ENCODE measurements around the gene GMDS. TPM values are rescaled to one million over a fixed set of nuclear protein-coding genes. Genes with fewer than 3 reads are reported as not detected.
"Not testable (repeated sequence)": the region's sequence is repeated elsewhere in the genome, so short reads cannot be mapped to it uniquely, and the experiment has no call there.

The GMDS gene
- total and polyA plus RNA-seq, 2 experiments from 2014 or later, result 3.0 to 12.6 TPM

GRCh38 chr6:1697688-1698351, 547.6 kb downstream of the GMDS start:
- Histone ChIP-seq H3K4me1 (ENCODE audit: insufficient read depth) (peaks cover 24% of the 10 kb centered on the region), H3F3A (ENCODE audit: insufficient read depth) (peaks cover 28% of the 10 kb centered on the region), H2AFZ (no peak overlapping the region), H3K4me3 (no peak overlapping the region), H3K27me3 (replicated peaks; ENCODE audit: insufficient read depth) (no peaks in the 10 kb centered on the region), H4K20me1 (ENCODE audit: insufficient read depth) (no peaks in the 10 kb centered on the region), H3K9ac (no peak overlapping the region), H3K4me2 (ENCODE audit: unreplicated experiment) (no peak overlapping the region), H3K27ac (no peak overlapping the region), H3K36me3 (ENCODE audit: low read depth) (no peaks in the 10 kb centered on the region), H3K9me2 (ENCODE audit: insufficient read depth) (no peaks in the 10 kb centered on the region), H3K9me3 (ENCODE audit: low read depth) (no peaks in the 10 kb centered on the region), H3K79me2 (ENCODE audit: insufficient read depth) (no peaks in the 10 kb centered on the region)
- TF ChIP-seq EZH2phosphoT487 (IDR thresholded peaks at IDR 0.05; ENCODE audit: insufficient read depth, low read depth) (no peak), EZH2 (IDR thresholded peaks at IDR 0.05; ENCODE audit: insufficient read depth, poor library complexity, severe bottlenecking) (no peak)
- no peak for DNase-seq
- WGBS, 2 experiments (ENCODE audit: low coverage in 1 of 2, low lambda C conversion rate in 2 of 2, missing lambda C conversion rate in 2 of 2), result 96 to 98% methylated on average over 10 of the region's 10 CpGs
- in situ Hi-C loops (cut with MboI), result no loop called here

- in situ Hi-C loops (cut with MboI), result no loop called here
These were observed 548.9 kb downstream of the GMDS start for GRCh38 chr6:1696463-1696850.

GRCh38 chr6:1695546-1696462, 549.6 kb downstream of the GMDS start:
- 71 to 72% methylated on average over 10 of the region's 10 CpGs for WGBS, 2 experiments (ENCODE audit: low coverage in 1 of 2, low lambda C conversion rate in 2 of 2, missing lambda C conversion rate in 2 of 2)
- Histone ChIP-seq H3K4me2 (ENCODE audit: unreplicated experiment) (no peak overlapping the region), H3K9ac (no peak overlapping the region), H3K27ac (no peak overlapping the region), H3K4me1 (ENCODE audit: insufficient read depth) (peaks cover 8% of the 10 kb centered on the region), H3K4me3 (no peak overlapping the region), H2AFZ (no peak overlapping the region), H3F3A (ENCODE audit: insufficient read depth) (peaks cover 11% of the 10 kb centered on the region; the same call in 1 of the 2 replicates), H4K20me1 (ENCODE audit: insufficient read depth) (no peaks in the 10 kb centered on the region), H3K36me3 (ENCODE audit: low read depth) (no peaks in the 10 kb centered on the region), H3K9me2 (ENCODE audit: insufficient read depth) (no peaks in the 10 kb centered on the region), H3K9me3 (ENCODE audit: low read depth) (no peaks in the 10 kb centered on the region), H3K27me3 (replicated peaks; ENCODE audit: insufficient read depth) (no peaks in the 10 kb centered on the region), H3K79me2 (ENCODE audit: insufficient read depth) (no peaks in the 10 kb centered on the region)
- TF ChIP-seq EZH2phosphoT487 (IDR thresholded peaks at IDR 0.05; ENCODE audit: insufficient read depth, low read depth), result no peak
- TF ChIP-seq EZH2 (IDR thresholded peaks at IDR 0.05; ENCODE audit: insufficient read depth, poor library complexity, severe bottlenecking), result no peak
- in situ Hi-C loops (cut with MboI), result no loop called here
- DNase-seq, result no peak

More at GRCh38 chr6:1696463-1696850, 548.9 kb downstream of the GMDS start:
- 78 to 85% methylated on average over 6 of the region's 6 CpGs for WGBS, 2 experiments (ENCODE audit: low coverage in 1 of 2, low lambda C conversion rate in 2 of 2, missing lambda C conversion rate in 2 of 2)
- H2AFZ ChIP-seq, result no peak overlapping the region
- peaks cover 15% of the 10 kb centered on the region for H3K4me1 ChIP-seq (ENCODE audit: insufficient read depth)
- no peaks in the 10 kb centered on the region for H3K27me3 ChIP-seq (replicated peaks; ENCODE audit: insufficient read depth)
- no peak overlapping the region for H3K9ac ChIP-seq
- H4K20me1 ChIP-seq (ENCODE audit: insufficient read depth), result no peaks in the 10 kb centered on the region
- DNase-seq, result no peak
- H3K79me2 ChIP-seq (ENCODE audit: insufficient read depth), result no peaks in the 10 kb centered on the region
- no peaks in the 10 kb centered on the region for H3K36me3 ChIP-seq (ENCODE audit: low read depth)
- H3K27ac ChIP-seq, result no peak overlapping the region
- no peak overlapping the region for H3K4me2 ChIP-seq (ENCODE audit: unreplicated experiment)
- TF ChIP-seq EZH2phosphoT487 (IDR thresholded peaks at IDR 0.05; ENCODE audit: insufficient read depth, low read depth), result no peak
- TF ChIP-seq EZH2 (IDR thresholded peaks at IDR 0.05; ENCODE audit: insufficient read depth, poor library complexity, severe bottlenecking), result no peak
- no peak overlapping the region for H3K4me3 ChIP-seq
- no peaks in the 10 kb centered on the region for H3K9me2 ChIP-seq (ENCODE audit: insufficient read depth)
- H3F3A ChIP-seq (ENCODE audit: insufficient read depth), result peaks cover 17% of the 10 kb centered on the region
- no peaks in the 10 kb centered on the region for H3K9me3 ChIP-seq (ENCODE audit: low read depth)

- H3K79me2 ChIP-seq (ENCODE audit: insufficient read depth); H3K36me3 ChIP-seq (ENCODE audit: low read depth); DNase-seq; in situ Hi-C loops (cut with MboI); H2AFZ ChIP-seq; H3K4me3 ChIP-seq; H3K27ac ChIP-seq; H3K4me2 ChIP-seq (ENCODE audit: unreplicated experiment); H3K27me3 ChIP-seq (replicated peaks; ENCODE audit: insufficient read depth); H3K9ac ChIP-seq; H4K20me1 ChIP-seq (ENCODE audit: insufficient read depth); H3K9me3 ChIP-seq (ENCODE audit: low read depth); H3K9me2 ChIP-seq (ENCODE audit: insufficient read depth): not testable (repeated sequence)
- 60 to 63% methylated on average over 2 of the region's 2 CpGs for WGBS, 2 experiments (ENCODE audit: low coverage in 1 of 2, low lambda C conversion rate in 2 of 2, missing lambda C conversion rate in 2 of 2)
- Histone ChIP-seq H3K4me1 (ENCODE audit: insufficient read depth) (peaks cover 21% of the 10 kb centered on the region), H3F3A (ENCODE audit: insufficient read depth) (peaks cover 18% of the 10 kb centered on the region)
These were observed 553.6 kb downstream of the GMDS start for GRCh38 chr6:1691828-1692227.

- H3K9me3 ChIP-seq (ENCODE audit: low read depth); H3K36me3 ChIP-seq (ENCODE audit: low read depth); DNase-seq; H3K27me3 ChIP-seq (replicated peaks; ENCODE audit: insufficient read depth); H4K20me1 ChIP-seq (ENCODE audit: insufficient read depth); H2AFZ ChIP-seq; in situ Hi-C loops (cut with MboI); H3K9ac ChIP-seq; H3K9me2 ChIP-seq (ENCODE audit: insufficient read depth); H3K79me2 ChIP-seq (ENCODE audit: insufficient read depth); H3K4me3 ChIP-seq; H3K27ac ChIP-seq; H3K4me2 ChIP-seq (ENCODE audit: unreplicated experiment): not testable (repeated sequence)
- 91 to 92% methylated on average over 2 of the region's 2 CpGs for WGBS, 2 experiments (ENCODE audit: low coverage in 1 of 2, low lambda C conversion rate in 2 of 2, missing lambda C conversion rate in 2 of 2)
- H3F3A ChIP-seq (ENCODE audit: insufficient read depth), result peaks cover 28% of the 10 kb centered on the region
- peaks cover 31% of the 10 kb centered on the region for H3K4me1 ChIP-seq (ENCODE audit: insufficient read depth)
These were observed 554.7 kb downstream of the GMDS start for GRCh38 chr6:1690656-1691055.
